ENCODE results near the gene FCER1G.

The FCER1G gene

DNA sequence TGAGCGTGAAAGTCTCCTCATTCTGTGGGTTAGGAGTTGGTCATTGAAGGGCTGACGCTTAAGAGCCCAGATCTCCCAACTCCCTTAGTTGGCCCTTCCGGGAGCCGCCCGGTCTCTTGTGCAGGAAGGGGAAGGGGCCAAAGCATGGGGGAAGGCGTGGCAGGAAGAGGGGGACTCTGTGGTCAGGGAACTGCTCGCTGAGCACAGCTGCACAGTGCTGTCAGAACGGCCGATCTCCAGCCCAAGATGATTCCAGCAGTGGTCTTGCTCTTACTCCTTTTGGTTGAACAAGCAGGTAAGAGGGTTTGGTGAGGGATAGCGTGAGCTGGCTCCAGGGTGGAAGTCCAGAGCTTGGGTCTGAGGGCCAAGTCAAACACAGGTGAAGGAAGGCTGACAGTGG lies at the start of gene FCER1G:
TSS of gene FCER1G (plus strand) at position 220 of the 400 bp plus-strand sequence. CDS start at position 247, 27 bp downstream.
- no peak for DNase-seq

DNA sequence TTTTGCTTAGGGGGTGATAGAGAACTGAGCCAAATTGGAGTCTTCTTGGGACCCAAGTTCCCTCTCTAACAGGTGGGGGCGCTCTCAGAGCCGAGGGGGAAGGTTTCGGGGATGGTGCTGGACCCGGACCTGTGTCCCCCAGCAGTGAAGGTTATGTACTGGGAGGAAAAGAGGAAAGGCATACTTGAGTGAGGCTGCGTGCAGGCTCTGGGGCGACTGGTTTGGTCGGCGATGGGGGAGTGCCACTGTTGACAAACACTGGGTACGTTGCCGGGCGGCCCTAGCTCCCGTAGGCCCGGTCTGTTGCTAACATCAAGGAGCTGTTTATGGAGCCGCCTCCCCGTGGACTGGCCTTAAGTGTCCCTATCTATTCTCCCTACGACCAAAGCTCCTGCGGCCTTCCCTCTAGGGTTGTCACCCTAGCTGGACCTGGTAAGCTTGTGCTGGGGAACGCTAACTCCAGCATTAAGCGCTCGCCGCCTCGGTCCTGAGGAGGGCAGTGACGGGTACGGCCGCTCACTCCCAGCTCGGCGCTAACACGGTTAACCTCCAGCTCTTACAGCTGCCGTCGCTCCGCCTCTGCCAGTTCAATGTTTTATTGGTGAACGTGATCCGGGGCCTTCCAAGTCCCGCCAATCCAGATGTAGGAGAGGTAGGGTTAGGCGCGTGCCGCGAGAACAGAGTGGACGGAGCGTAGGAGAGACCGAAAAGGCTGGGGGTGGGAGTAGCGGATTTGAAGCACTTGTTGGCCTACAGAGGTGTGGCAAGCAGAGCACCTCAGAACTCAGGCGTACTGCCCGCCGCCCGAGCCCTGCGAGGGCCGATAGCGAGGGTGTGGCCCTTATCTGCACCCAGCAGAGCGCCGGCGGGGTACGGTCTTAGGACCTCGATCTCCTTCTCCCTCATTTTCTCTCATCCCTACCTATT lies 49.1 kb upstream of the FCER1G start, which contains the start of gene PPOX:
TSS of gene PPOX (plus strand) at position 685 of the 927 bp plus-strand sequence. CDS start 422 bp downstream, outside the sequence.
- DNase-seq = peak; percentile 100

DNA sequence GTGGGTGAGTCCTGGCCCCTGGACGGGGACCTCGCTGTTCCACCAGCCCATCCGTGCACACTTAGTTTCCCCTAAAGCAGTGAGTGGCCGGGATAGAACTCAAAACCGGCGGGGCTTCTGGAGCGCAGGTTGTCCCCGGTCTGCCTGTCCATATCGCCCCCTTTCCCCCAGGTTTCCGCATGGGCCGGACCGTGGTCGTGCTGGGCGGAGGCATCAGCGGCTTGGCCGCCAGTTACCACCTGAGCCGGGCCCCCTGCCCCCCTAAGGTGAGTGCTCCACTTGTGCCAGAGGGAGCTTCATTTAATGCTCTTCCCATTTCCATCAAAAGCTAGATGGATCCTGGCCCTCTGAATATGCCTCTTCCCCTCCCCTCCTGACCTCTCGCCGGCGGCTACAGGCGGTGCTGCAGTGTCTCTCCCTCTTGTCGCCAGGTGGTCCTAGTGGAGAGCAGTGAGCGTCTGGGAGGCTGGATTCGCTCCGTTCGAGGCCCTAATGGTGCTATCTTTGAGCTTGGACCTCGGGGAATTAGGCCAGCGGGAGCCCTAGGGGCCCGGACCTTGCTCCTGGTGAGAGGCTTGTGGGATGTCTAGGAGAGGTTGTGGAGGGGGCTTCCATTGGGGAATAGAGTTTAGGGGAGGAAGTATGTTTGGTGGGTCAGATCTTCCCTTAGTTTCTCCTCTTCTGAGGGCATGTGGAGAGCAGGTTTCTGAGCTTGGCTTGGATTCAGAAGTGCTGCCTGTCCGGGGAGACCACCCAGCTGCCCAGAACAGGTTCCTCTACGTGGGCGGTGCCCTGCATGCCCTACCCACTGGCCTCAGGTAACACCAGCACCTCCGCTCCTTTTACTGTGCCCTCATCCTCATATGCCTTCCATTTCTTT lies 48.2 kb upstream of the FCER1G start:
- no peak for DNase-seq

DNA sequence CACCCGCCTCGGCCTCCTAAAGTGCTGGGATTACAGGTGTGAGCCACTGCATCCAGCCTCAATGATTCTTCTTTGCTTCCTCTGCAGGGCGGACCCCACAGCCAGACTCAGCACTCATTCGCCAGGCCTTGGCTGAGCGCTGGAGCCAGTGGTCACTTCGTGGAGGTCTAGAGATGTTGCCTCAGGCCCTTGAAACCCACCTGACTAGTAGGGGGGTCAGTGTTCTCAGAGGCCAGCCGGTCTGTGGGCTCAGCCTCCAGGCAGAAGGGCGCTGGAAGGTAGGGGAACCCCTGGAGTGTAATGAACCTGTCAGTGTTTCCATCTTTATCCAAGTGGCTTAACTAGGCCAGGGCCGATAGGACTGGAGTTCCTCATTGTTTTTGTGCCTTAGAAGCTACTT lies 46.2 kb upstream of the FCER1G start:
- no peak for DNase-seq

DNA sequence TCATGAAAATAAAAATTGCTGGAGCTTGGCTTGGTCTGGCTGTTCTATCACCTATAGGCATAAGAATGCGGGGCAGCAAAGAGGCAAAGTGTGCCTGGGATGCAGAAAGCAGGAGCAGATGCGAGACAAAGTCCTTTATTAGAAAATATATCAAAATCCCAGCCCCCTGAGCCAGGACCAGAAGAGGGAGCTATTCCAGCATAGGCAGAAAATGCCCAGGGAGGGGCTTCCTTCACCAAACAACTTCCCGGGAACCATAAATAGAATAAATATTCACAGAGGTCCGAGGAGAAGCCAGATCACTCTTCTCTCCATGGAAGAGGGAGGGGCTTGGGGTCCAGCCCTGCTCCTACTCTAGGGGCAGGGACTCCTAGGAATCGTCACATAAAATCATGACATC lies 43.9 kb upstream of the FCER1G start:
- no peak for DNase-seq

DNA sequence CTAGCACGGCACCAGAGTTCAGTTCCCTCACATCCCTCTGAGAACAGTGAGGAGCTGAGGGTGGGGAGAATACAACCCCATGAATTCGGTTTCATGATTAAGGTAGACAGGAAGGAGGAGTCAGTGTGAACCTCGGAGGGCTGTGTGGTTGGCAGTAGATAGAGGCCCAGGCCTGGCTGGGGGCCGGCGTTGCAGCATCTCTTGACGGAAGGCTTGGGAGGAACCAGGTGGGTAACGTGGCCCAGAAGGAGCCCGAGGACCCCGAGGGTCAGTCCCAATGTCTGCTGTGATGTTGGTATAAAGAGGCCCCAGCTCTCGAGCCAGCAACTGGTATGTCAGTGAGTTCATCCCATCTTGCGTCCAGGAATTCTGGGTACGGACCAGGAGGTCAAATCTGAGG lies 43.4 kb upstream of the FCER1G start:
- no peak for DNase-seq

DNA sequence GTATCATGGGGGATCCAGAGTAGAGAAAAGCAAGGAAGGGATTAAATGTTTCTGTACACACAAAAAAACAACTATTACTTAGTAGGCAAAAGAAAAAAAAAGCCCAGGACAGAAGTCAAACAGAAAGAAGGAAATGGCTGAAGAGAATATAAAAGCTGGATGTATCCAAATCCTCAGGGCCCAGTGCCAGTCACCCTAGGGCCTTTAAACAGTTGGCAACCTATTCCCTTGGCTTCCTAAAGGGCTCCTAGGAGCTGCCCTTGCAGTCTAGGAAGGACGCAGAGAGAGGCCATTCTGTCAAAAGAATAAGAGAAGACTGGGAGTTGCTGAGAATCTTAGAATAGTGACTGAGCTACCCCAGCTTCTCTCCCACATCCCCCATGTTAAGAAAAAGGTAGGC lies 42.7 kb upstream of the FCER1G start:
- no peak for DNase-seq

DNA sequence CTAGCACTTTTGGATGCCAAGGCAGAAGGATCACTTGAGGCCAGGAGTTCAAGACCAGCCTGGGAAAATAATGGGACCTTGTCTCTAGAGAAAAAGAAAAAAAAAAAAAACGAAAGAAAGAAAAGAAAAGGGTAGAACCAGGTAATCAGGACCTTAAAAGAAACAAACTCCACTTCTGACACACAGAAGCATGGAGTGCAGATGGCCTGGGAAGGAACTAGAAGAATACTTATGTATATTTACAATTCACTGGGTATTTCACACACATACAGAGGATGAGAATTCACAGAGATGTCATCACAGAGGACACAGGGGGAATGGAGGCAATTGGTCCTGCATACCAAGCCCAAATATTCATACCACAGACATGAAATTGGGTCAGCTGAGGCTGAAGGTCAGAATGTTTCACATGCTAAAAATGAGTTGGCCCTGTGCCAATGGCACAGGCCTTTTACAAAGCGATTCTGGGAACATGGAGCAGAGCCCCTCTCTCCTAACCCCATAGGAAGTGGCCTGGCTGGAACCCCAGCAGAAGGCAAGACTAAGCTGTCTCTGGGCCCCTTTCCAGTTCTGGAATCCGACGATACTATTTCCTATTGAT lies 42.2 kb upstream of the FCER1G start:
- no peak for DNase-seq

DNA sequence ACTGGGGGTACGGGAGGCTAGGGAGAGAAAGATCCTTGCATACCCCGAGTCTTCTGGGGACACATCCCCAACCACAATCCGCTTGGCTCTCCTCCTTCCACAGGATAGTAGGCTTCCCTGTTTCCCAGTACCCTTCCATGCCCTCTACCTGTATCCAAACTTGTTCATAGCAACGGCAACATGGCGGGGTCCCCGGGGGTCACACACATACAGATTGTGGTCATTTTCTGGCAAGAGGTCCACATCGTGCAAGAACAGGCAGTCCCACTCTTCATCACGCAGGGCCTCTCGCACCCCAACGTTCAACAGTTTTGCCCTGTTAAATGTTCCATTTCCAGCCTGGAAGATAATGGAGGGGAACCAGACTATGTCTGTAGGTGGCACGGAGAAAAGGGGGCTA lies 41.4 kb upstream of the FCER1G start:
- no peak for DNase-seq

DNA sequence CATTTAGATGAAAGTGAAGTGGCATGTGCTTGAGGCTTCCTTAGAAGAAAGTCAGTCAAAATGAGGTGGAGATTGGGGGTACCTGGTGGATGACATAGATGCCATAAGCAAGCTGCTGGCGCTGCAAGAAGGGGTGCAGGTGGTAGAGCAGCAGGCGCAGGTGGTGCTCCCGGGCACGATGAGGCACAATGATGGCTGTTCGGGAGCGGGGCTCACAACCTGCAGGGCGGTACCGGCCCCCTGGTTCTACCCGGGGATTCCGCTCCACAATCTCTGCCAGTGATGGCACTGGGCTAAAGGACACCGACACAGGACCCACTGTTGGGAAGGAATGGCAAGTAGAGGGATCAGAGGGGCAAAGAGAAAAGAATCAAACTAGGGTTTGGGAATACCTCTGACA lies 40.2 kb upstream of the FCER1G start:
- DNase-seq = no peak

DNA sequence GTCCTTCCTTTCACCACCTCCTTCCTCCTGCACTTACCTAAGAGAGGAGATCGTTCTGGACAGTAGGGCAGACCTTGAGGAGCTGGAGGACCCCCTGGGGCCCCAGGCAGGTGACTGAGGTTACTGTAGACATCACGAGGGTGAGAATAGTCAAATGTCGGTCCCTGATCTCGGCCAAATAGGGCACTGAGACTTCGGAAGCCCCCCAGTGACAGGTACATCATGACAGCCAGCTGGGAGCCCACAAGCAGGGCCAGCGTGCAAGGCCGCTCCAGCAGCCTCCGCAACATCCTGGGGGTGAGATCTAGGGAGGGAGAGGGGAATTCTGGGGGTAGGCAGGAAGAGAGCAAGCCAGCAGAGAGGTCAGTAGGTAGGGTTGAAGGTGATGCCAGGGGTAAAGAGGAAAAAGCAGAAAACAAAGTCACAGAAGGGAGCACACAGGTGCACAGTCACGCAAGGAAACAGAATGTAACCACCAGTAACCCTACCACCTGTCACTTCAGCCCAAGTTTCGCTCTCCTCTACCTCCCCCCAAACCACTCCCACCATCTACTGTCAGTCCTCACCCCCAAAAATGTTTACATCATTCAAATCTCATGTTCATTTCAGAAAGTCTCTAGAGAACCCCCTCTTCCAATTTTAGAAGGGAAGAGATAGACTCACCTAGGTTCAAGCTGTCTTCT lies 39.2 kb upstream of the FCER1G start:
- DNase-seq = no peak

DNA sequence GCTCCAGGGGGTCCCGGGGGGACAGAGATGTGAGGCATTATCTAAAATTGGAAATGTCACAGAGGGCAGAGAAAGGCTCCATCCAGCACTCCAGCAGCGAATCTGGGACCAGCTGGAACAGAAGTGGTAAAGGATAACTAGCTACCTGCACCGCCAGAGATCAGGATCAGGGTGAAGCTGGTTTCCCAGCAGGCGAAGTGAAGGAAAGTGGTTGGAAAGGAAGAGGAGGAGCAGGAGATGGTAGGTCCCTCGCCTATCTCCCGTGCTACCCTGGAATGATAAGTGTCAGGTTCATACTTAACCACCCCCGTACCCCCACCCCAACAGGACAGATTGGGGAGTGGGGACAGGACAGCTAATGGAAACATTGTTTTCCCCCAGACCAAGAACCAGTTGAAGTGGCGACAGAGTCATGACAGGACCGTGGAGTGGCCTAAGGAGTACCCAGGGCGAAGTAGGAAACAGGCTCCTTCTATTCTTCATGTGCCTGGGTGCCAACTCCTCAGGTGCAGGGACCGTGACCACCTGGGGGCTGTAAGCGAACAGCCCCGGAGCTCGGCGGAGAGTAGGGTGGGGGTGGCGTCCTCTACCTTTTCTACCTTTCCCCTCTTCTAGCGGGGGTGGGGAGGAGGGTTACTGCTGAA lies 38.5 kb upstream of the FCER1G start:
- DNase-seq = no peak

DNA sequence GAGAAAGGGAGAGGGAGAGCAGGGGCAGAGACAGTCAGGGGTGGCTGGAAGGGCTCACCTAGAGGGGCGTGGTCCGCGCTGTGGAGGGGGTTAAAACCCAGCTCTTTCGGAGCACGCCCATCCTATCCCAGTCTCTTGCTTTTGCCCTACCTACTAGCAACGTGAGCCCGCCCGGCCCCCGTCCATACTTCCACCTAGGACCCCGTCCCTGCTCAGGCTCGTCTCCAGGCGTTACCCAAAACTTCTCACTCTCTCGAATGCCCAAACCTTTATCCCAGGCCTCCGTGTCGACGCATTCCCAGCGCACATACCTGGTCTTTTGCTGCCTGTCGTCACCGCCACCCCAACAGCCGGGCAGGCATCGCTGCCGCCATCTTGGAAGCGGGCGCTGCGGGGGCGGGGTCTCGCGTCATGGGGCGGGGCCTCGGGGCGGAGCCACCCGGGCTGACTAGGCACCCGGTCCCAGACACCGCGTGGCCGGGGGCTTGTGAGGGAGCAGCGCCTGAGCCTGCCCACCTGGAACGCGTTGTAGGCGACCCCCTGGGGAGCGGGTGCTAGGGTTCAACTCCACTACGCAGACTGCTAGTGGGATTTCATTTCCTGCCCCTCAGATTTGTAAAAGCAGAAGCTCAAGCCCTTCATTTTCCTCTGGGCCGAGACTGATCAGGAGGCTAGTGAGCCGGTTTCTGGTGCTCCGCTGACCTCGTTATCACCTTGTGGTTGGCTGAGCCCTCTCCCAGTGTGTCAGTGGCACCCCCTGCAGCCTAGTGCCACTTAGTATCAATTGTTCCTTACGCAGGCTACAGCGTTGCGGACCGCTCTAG lies 37.8 kb upstream of the FCER1G start, which contains the start of gene B4GALT3:
TSS of gene B4GALT3 (minus strand) at position 396 of the 824 bp plus-strand sequence. CDS start 1,447 bp downstream, outside the sequence.
- peak; percentile 66 for DNase-seq

DNA sequence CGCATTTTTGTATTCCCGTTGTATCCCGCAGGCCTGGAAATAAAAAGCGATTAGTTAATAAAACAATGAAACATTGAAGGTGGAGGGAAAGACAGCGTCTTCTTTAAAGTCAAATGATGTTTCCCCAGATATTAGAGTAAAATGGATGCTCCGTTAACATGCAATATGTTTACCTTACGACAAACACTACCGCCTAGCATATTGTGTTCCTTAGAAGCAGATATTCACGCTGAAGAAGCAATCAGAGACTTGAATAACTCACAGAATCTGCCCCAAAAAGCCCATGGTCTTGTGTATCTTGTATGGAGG lies 37.2 kb upstream of the FCER1G start:
- DNase-seq = no peak

DNA sequence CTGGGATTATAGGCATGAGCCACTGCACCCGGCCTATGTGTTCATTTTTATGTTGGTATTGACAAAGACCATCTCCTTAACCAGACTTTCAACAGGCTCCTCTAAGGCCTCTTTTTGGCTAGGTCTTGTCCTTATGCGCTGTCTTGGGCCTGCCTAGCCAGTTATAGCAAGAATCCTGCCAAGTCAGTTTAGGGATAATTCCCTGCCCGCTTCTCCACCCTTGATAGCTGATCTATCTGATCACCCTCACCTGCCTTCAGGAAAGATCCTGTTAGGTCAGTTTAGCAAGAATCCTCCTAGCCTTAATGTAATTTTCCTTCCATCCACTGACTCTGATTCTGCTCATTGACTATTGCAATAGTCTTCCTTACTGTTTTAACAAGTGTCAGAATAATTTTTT lies 35.4 kb upstream of the FCER1G start:
- DNase-seq = no peak

DNA sequence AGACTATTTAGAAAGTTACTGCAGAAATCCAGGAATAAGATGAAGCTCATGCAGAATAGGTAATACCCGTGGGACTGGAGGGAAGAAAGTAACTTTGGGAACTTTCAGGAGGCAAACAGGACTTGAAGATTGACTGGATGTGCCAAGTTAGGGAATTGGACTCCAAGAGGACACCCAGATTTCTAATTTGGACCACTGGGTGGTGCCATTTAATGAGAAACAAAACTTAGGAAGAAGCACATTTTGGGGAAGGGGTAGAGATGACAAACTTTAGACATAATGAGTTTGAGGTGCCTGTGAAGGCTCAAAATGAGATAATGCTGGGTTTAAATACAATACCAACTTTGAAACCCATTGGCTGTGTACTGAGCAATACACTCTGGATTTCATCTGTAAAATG lies 34.5 kb upstream of the FCER1G start:
- DNase-seq = no peak

DNA sequence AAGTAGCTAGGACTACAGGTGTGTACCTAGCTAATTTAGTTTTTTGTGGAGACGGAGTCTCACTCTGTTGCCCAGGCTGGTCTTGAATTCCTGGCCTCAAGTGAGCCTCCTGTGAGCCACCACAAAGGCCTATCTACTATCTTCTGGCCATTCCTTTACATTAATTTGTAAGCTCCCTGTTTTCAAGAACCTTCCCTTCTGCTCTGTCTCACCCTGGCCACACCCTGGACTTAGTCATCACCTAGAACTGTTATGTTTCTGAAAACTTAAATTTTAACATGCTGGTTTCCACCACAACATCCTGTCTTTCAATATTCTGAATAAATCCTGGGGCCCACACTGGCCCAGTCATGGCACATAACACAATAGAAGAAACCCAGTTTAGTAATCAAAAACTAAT lies 32.9 kb upstream of the FCER1G start:
- DNase-seq = no peak

DNA sequence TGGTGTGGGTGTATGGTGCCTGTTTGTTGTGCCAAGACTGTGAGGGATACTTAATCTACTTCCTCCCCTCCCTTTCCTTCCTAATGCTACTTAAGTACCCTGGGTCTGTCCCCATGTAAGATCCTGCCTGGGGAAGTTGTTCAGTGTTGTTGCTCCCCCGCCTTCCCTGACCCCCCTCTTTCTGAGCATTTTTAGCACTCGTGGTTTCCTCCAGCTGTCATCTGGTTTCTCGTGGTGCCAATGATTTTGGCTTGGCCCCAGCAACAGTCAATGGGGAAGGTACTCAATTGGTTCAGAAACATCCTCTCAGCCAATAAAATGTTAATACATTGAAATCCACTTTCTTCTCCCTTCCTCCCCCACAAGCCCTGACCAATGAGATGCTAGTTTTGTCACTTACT lies 29.8 kb upstream of the FCER1G start:
- DNase-seq = no peak

DNA sequence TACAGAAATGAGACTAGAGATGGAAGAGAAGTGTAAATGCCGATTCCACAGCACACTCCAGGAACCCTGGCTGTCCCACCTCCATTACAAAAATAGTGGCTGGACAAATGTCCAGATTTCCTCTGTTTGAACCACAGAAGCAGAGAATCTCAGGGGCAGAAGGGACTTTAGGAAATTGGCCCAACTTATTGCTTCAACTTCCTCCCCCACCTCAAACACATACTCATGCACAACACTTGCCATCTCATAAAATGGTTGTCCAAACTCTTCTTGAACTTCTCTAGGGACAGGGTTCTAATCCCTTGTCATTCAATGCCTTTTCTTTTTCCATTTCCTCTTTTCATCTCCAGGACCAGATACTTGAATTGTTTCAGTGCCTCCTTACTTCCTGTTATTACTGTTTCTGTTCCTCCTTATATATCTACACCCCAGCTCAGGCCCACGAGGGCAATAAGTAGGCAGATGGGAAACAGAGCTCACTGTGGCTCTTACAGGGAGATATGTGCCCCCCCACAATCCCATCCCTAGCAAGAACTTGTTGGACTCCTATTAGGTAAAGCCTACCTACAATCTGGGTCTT lies 29.3 kb upstream of the FCER1G start:
- DNase-seq = no peak

DNA sequence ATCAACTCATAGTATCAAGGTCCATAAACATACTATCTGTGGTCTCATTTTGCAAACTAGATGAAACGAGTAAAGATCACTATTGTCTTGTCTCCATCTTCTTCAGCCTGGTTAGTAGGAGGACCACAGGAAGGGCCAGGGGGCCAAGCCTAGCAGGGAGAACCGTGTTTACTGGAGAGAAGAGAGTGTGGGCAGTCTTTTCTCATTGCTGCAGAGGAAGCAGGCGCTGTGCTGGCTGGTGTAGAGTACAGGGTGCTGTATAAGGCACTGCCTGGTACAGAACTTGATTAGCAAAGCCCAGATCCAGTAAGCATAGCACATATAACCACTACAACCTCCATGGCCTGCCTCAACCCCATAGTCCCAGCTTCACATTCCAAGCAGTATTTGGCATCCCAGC lies 27.8 kb upstream of the FCER1G start:
- DNase-seq = no peak

DNA sequence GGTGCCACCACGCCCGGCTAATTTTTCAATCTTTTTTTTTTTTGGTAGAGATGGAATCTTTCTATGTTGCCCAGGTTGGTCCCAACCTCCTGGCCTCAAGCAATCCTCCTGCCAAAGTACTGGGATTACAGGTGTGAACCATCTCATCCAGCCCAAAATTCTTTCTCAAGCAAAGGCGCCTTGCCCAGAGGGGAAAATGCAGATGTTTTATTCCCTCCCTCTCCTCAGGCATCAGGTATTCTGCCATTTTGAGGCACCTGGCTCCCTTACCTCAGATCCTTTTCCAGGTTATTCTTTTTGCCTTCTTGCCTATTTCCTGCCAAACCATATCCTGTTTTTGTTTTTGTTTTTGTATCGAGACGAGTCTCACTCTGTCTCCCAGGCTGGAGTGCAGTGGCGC lies 26.7 kb upstream of the FCER1G start:
- no peak for DNase-seq
